GM23338 (cell line): ENCODE results near the gene TMEM45A. TPM values are rescaled to one million over a fixed set of nuclear protein-coding genes. Genes with fewer than 3 reads are reported as not detected.

Experiments
- ATAC-seq: fragments of 200-7000 bp; cut with Tn5 transposase; 3 replicates; pipeline ENCODE4 v1.9.1; 2020
- DNase-seq: peaks from one replicate; pipeline ENCODE4 v3.0.0-alpha.2; 2015; ENCODE audit warnings: low spot score
- H2AFZ ChIP-seq: fragments of 200-600 bp; sonication (generic); 2 replicates; pipeline ENCODE4 v1.8.0; 2016; ENCODE audit warnings: antibody characterized with exemption, mild to moderate bottlenecking, moderate library complexity
- H3F3A ChIP-seq: fragments of 200-600 bp; sonication (generic); replicated peaks from 2 replicates; pipeline ENCODE4 v1.8.0; 2017; ENCODE audit warnings: antibody characterized with exemption, mixed run types, low read depth
- H3K27ac ChIP-seq: fragments of 200-600 bp; sonication (generic); 2 replicates; pipeline ENCODE4 v1.6.1; 2016; ENCODE audit warnings: low read depth
- H3K27me3 ChIP-seq: fragments of 200-600 bp; sonication (generic); 2 replicates; pipeline ENCODE4 v1.8.0; 2016; ENCODE audit warnings: mild to moderate bottlenecking, mixed run types, moderate library complexity; ENCODE audit not compliant: insufficient read depth
- H3K36me3 ChIP-seq: fragments of 200-600 bp; sonication (generic); 2 replicates; pipeline ENCODE4 v1.8.0; 2016; ENCODE audit warnings: mild to moderate bottlenecking; ENCODE audit not compliant: insufficient read depth
- H3K4me1 ChIP-seq: fragments of 200-600 bp; sonication (generic); 2 replicates; pipeline ENCODE4 v1.8.0; 2016; ENCODE audit warnings: mild to moderate bottlenecking, moderate library complexity; ENCODE audit not compliant: insufficient read depth
- H3K4me2 ChIP-seq: fragments of 200-600 bp; sonication (generic); 2 replicates; pipeline ENCODE4 v1.7.1; 2017; ENCODE audit warnings: mixed run types
- H3K4me3 ChIP-seq: fragments of 200-600 bp; sonication (generic); 2 replicates; pipeline ENCODE4 v1.6.1; 2016; ENCODE audit warnings: mixed run types
- H3K79me2 ChIP-seq: fragments of 200-600 bp; sonication (generic); replicated peaks from 2 replicates; pipeline ENCODE4 v1.8.0; 2017; ENCODE audit warnings: mild to moderate bottlenecking; ENCODE audit not compliant: insufficient read depth
- H3K9me2 ChIP-seq: fragments of 200-600 bp; sonication (generic); 2 replicates; pipeline ENCODE4 v1.8.0; 2017; ENCODE audit not compliant: insufficient read depth
- H4K20me1 ChIP-seq: fragments of 200-600 bp; sonication (generic); replicated peaks from 2 replicates; pipeline ENCODE4 v1.8.0; 2017; ENCODE audit warnings: mild to moderate bottlenecking; ENCODE audit not compliant: insufficient read depth
- H3K27ac Mint-ChIP-seq: 2 replicates; pipeline ENCODE4 v1.8.0; 2020; ENCODE audit warnings: inconsistent platforms, mild to moderate bottlenecking, moderate library complexity, mixed read lengths
- H3K27me3 Mint-ChIP-seq: 3 replicates; pipeline ENCODE4 v1.8.0; 2022; ENCODE audit warnings: low read depth, mild to moderate bottlenecking, moderate library complexity, mixed read lengths, inconsistent platforms; ENCODE audit not compliant: insufficient read depth, poor library complexity
- H3K36me3 Mint-ChIP-seq: 3 replicates; pipeline ENCODE4 v1.8.0; 2021; ENCODE audit warnings: low read depth, mild to moderate bottlenecking, inconsistent platforms, moderate library complexity, mixed read lengths
- H3K4me1 Mint-ChIP-seq: 3 replicates; pipeline ENCODE4 v1.8.0; 2020; ENCODE audit warnings: mild to moderate bottlenecking, inconsistent platforms, mixed read lengths
- H3K4me3 Mint-ChIP-seq: 3 replicates; pipeline ENCODE4 v1.8.0; 2021; ENCODE audit warnings: moderate library complexity, mild to moderate bottlenecking, inconsistent platforms, mixed read lengths
- H3K9me3 Mint-ChIP-seq: 3 replicates; pipeline ENCODE4 v1.8.0; 2020; ENCODE audit warnings: moderate library complexity, mild to moderate bottlenecking, inconsistent platforms, mixed read lengths
- EZH2 ChIP-seq: fragments of 200-600 bp; sonication (generic); IDR thresholded peaks from one replicate; pipeline ENCODE4 v1.8.0; 2017; ENCODE audit warnings: antibody characterized with exemption, mild to moderate bottlenecking, low read depth; ENCODE audit not compliant: unreplicated experiment
- JUNB ChIP-seq: IDR thresholded peaks from one replicate; pipeline ENCODE4 v1.6.1; 2016; ENCODE audit warnings: antibody characterized with exemption; ENCODE audit not compliant: unreplicated experiment
- NANOG ChIP-seq: IDR thresholded peaks from 2 replicates; pipeline ENCODE4 v1.6.1; 2016; ENCODE audit warnings: antibody characterized with exemption, borderline replicate concordance
- POLR2AphosphoS5 ChIP-seq: IDR thresholded peaks from 2 replicates; pipeline ENCODE4 v1.6.1; 2016; ENCODE audit warnings: antibody characterized with exemption, low read depth
- ZNF114 ChIP-seq: fragments of 250-450 bp; sonication (Bioruptor Pico); IDR thresholded peaks from 2 replicates; pipeline ENCODE4 v1.5.0; 2020; ENCODE audit warnings: mild to moderate bottlenecking, moderate library complexity
- ZNF331 ChIP-seq: fragments of 250-450 bp; sonication (Bioruptor Pico); IDR thresholded peaks from 2 replicates; pipeline ENCODE4 v1.5.0; 2020; ENCODE audit warnings: low read depth, mild to moderate bottlenecking, moderate library complexity
- polyA plus RNA-seq: library from polyadenylated mRNA; unstranded; fragments of >200 nt; fragmentation: Nextera tagmentation; extraction: Ambion mirVana; gene quantifications from 2 replicates; pipeline ENCODE4 v1.2.1, GENCODE V29; 2016
- total RNA-seq: library from RNA; depleted of rRNA; stranded (reverse); fragments of >200 nt; shearing (Covaris generic); gene quantifications from 2 replicates; pipeline ENCODE4 v1.2.3, GENCODE V29; 2014
- TF ChIP-seq, protein P1 (sequence below), 2 experiments: fragments of 200-600 bp in 1 of 2; sonication (generic) in 1 of 2; conservative IDR thresholded peaks; 2 replicates each; pipeline versions ENCODE4 v1.5.1 to v1.6.1; 2016 to 2017; ENCODE audit warnings: antibody characterized with exemption in 2 of 2, low read depth in 2 of 2, mild to moderate bottlenecking in 2 of 2, moderate library complexity in 1 of 2
- TF ChIP-seq, protein P2 (sequence below): IDR thresholded peaks from one replicate; pipeline ENCODE4 v1.6.1; 2018; ENCODE audit warnings: antibody characterized with exemption; ENCODE audit not compliant: unreplicated experiment
- TF ChIP-seq, protein P3 (sequence below): IDR thresholded peaks from 2 replicates; pipeline ENCODE4 v1.6.1; 2016; ENCODE audit warnings: antibody characterized with exemption
- TF ChIP-seq, protein P4 (sequence below): fragments of 250-450 bp; sonication (Bioruptor Pico); IDR thresholded peaks from 2 replicates; pipeline ENCODE4 v1.5.0; 2020; ENCODE audit warnings: mild to moderate bottlenecking, moderate library complexity

The TMEM45A gene
- total and polyA plus RNA-seq, 2 experiments from 2014 or later, result 6.5 to 12.7 TPM

DNA sequence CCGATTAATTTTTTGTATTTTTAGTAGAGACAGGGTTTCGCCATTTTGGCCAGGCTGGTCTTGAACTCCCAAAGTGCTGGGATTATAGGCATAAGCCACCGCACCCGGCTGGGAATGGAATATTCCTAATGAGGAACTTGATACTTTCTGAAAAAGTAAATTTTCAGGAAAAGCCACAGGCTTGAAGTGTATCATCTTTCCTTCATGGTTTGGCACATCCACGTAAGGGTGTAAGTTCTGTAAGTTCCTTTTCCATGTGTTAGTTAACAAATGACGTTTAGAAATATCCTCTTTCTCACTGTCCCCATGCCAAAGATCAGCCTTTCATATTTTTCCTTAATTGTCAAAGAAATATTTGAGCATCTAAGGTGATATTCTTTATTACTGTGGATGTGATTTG is 24.9 kb downstream of the TMEM45A start (continued):
- TF ChIP-seq, protein P1, sequence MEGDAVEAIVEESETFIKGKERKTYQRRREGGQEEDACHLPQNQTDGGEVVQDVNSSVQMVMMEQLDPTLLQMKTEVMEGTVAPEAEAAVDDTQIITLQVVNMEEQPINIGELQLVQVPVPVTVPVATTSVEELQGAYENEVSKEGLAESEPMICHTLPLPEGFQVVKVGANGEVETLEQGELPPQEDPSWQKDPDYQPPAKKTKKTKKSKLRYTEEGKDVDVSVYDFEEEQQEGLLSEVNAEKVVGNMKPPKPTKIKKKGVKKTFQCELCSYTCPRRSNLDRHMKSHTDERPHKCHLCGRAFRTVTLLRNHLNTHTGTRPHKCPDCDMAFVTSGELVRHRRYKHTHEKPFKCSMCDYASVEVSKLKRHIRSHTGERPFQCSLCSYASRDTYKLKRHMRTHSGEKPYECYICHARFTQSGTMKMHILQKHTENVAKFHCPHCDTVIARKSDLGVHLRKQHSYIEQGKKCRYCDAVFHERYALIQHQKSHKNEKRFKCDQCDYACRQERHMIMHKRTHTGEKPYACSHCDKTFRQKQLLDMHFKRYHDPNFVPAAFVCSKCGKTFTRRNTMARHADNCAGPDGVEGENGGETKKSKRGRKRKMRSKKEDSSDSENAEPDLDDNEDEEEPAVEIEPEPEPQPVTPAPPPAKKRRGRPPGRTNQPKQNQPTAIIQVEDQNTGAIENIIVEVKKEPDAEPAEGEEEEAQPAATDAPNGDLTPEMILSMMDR (conservative IDR thresholded peaks at IDR 0.05; ENCODE audit: low read depth in 2 of 2), result no peak
- TF ChIP-seq NANOG (no peak), JUNB (no peak), ZNF331 (CRISPR knock-in tag) (no peak)

DNA sequence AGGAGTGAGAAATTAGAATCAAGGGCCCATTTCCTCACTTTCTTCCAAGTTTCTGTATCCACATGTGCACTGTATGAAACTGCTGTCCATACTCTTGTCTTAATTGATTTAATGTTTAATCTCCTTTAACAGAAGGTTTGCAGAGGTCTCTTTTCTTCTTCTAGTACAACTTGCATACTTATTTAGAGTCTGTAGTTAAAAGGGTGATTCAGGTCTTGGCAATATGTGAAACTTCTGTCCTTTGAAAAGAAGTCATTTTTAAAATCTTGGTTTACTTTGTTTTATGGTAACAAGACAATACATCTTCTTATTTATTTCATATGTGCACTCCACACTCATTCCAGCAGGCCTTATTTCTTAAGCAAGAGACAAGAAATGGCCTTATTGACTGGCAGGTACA is 25.8 kb downstream of the TMEM45A start:
- Histone ChIP-seq H3K27me3 (no peaks in the 10 kb centered on the region), H3F3A (no peaks in the 10 kb centered on the region), H3K9me2 (no peaks in the 10 kb centered on the region), H3K4me2 (no peak overlapping the region), H3K79me2 (no peaks in the 10 kb centered on the region), H3K4me3 (no peak overlapping the region), H3K36me3 (no peaks in the 10 kb centered on the region), H4K20me1 (no peaks in the 10 kb centered on the region), H3K27ac (no peak overlapping the region), H2AFZ (no peak overlapping the region), H3K4me1 (no peaks in the 10 kb centered on the region)
- Mint-ChIP-seq H3K9me3 (peaks cover 2% of the 10 kb centered on the region; the same call in 1 of the 3 replicates), H3K4me3 (no peak overlapping the region), H3K27ac (no peak overlapping the region), H3K36me3 (peaks cover 3% of the 10 kb centered on the region; the same call in 1 of the 3 replicates), H3K4me1 (no peaks in the 10 kb centered on the region), H3K27me3 (no peaks in the 10 kb centered on the region)
- DNase-seq, result no peak
- ATAC-seq, result no peak
- TF ChIP-seq, protein P1 (conservative IDR thresholded peaks at IDR 0.05; ENCODE audit: low read depth in 2 of 2), result no peak
- TF ChIP-seq, protein P2, sequence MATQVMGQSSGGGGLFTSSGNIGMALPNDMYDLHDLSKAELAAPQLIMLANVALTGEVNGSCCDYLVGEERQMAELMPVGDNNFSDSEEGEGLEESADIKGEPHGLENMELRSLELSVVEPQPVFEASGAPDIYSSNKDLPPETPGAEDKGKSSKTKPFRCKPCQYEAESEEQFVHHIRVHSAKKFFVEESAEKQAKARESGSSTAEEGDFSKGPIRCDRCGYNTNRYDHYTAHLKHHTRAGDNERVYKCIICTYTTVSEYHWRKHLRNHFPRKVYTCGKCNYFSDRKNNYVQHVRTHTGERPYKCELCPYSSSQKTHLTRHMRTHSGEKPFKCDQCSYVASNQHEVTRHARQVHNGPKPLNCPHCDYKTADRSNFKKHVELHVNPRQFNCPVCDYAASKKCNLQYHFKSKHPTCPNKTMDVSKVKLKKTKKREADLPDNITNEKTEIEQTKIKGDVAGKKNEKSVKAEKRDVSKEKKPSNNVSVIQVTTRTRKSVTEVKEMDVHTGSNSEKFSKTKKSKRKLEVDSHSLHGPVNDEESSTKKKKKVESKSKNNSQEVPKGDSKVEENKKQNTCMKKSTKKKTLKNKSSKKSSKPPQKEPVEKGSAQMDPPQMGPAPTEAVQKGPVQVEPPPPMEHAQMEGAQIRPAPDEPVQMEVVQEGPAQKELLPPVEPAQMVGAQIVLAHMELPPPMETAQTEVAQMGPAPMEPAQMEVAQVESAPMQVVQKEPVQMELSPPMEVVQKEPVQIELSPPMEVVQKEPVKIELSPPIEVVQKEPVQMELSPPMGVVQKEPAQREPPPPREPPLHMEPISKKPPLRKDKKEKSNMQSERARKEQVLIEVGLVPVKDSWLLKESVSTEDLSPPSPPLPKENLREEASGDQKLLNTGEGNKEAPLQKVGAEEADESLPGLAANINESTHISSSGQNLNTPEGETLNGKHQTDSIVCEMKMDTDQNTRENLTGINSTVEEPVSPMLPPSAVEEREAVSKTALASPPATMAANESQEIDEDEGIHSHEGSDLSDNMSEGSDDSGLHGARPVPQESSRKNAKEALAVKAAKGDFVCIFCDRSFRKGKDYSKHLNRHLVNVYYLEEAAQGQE, result no peak
- TF ChIP-seq ZNF114 (CRISPR knock-in tag), result no peak
- TF ChIP-seq, protein P3, sequence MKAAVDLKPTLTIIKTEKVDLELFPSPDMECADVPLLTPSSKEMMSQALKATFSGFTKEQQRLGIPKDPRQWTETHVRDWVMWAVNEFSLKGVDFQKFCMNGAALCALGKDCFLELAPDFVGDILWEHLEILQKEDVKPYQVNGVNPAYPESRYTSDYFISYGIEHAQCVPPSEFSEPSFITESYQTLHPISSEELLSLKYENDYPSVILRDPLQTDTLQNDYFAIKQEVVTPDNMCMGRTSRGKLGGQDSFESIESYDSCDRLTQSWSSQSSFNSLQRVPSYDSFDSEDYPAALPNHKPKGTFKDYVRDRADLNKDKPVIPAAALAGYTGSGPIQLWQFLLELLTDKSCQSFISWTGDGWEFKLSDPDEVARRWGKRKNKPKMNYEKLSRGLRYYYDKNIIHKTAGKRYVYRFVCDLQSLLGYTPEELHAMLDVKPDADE, result no peak
- no peak for TF ChIP-seq JUNB
- TF ChIP-seq, protein P4, sequence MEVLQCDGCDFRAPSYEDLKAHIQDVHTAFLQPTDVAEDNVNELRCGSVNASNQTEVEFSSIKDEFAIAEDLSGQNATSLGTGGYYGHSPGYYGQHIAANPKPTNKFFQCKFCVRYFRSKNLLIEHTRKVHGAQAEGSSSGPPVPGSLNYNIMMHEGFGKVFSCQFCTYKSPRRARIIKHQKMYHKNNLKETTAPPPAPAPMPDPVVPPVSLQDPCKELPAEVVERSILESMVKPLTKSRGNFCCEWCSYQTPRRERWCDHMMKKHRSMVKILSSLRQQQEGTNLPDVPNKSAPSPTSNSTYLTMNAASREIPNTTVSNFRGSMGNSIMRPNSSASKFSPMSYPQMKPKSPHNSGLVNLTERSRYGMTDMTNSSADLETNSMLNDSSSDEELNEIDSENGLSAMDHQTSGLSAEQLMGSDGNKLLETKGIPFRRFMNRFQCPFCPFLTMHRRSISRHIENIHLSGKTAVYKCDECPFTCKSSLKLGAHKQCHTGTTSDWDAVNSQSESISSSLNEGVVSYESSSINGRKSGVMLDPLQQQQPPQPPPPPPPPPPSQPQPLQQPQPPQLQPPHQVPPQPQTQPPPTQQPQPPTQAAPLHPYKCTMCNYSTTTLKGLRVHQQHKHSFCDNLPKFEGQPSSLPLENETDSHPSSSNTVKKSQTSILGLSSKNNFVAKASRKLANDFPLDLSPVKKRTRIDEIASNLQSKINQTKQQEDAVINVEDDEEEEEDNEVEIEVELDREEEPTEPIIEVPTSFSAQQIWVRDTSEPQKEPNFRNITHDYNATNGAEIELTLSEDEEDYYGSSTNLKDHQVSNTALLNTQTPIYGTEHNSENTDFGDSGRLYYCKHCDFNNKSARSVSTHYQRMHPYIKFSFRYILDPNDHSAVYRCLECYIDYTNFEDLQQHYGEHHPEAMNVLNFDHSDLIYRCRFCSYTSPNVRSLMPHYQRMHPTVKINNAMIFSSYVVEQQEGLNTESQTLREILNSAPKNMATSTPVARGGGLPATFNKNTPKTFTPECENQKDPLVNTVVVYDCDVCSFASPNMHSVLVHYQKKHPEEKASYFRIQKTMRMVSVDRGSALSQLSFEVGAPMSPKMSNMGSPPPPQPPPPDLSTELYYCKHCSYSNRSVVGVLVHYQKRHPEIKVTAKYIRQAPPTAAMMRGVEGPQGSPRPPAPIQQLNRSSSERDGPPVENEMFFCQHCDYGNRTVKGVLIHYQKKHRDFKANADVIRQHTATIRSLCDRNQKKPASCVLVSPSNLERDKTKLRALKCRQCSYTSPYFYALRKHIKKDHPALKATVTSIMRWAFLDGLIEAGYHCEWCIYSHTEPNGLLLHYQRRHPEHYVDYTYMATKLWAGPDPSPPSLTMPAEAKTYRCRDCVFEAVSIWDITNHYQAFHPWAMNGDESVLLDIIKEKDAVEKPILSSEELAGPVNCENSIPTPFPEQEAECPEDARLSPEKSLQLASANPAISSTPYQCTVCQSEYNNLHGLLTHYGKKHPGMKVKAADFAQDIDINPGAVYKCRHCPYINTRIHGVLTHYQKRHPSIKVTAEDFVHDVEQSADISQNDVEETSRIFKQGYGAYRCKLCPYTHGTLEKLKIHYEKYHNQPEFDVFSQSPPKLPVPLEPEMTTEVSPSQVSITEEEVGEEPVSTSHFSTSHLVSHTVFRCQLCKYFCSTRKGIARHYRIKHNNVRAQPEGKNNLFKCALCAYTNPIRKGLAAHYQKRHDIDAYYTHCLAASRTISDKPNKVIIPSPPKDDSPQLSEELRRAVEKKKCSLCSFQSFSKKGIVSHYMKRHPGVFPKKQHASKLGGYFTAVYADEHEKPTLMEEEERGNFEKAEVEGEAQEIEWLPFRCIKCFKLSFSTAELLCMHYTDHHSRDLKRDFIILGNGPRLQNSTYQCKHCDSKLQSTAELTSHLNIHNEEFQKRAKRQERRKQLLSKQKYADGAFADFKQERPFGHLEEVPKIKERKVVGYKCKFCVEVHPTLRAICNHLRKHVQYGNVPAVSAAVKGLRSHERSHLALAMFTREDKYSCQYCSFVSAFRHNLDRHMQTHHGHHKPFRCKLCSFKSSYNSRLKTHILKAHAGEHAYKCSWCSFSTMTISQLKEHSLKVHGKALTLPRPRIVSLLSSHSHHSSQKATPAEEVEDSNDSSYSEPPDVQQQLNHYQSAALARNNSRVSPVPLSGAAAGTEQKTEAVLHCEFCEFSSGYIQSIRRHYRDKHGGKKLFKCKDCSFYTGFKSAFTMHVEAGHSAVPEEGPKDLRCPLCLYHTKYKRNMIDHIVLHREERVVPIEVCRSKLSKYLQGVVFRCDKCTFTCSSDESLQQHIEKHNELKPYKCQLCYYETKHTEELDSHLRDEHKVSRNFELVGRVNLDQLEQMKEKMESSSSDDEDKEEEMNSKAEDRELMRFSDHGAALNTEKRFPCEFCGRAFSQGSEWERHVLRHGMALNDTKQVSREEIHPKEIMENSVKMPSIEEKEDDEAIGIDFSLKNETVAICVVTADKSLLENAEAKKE (CRISPR knock-in tag), result no peak
- TF ChIP-seq EZH2, result no peak
- TF ChIP-seq POLR2AphosphoS5, result no peak
